Spleen (tissue), 11 donors: ENCODE results near the gene RHCE. TPM values are rescaled to one million over a fixed set of nuclear protein-coding genes. Genes with fewer than 3 reads are reported as not detected.
"Not testable (repeated sequence)": the region's sequence is repeated elsewhere in the genome, so short reads cannot be mapped to it uniquely, and the experiment has no call there.

Experiments
- DNase-seq: peaks from one replicate; pipeline ENCODE4 v3.0.0-alpha.2; 2020
- H3K27ac ChIP-seq, 8 donors: fragments of 200-600 bp; sonication (generic) in 7 of 8; 1 replicate in 4 of 8; 2 replicates in 4 of 8; pipeline versions ENCODE4 v1.5.0 to v1.8.0; 2016 to 2021; ENCODE audit warnings: inconsistent platforms in 4 of 8, mild to moderate bottlenecking in 4 of 8, moderate library complexity in 1 of 8
- H3K27me3 ChIP-seq, 7 donors: fragments of 200-600 bp; sonication (generic) in 6 of 7; replicated peaks in 1 of 7; 1 replicate in 4 of 7; 2 replicates in 3 of 7; pipeline versions ENCODE4 v1.5.0 to v1.8.0; 2016 to 2021; ENCODE audit warnings: inconsistent platforms in 3 of 7, mild to moderate bottlenecking in 1 of 7
- H3K36me3 ChIP-seq, 6 donors: fragments of 200-600 bp; sonication (generic) in 5 of 6; 1 replicate in 4 of 6; 2 replicates in 2 of 6; pipeline versions ENCODE4 v1.5.0 to v1.8.0; 2016 to 2021; ENCODE audit warnings: inconsistent platforms in 2 of 6
- H3K4me1 ChIP-seq, 6 donors: fragments of 200-600 bp; sonication (generic) in 5 of 6; 1 replicate in 3 of 6; 2 replicates in 3 of 6; pipeline versions ENCODE4 v1.5.0 to v1.8.0; 2016 to 2021; ENCODE audit warnings: inconsistent platforms in 3 of 6
- H3K4me3 ChIP-seq, 8 donors: fragments of 200-600 bp; sonication (generic) in 7 of 8; 1 replicate in 4 of 8; 2 replicates in 4 of 8; pipeline versions ENCODE4 v1.5.0 to v1.8.0; 2016 to 2021; ENCODE audit warnings: inconsistent platforms in 4 of 8, mild to moderate bottlenecking in 4 of 8, moderate library complexity in 2 of 8
- H3K9me3 ChIP-seq, 8 donors: fragments of 200-600 bp; sonication (generic) in 7 of 8; 1 replicate in 4 of 8; 2 replicates in 4 of 8; pipeline versions ENCODE4 v1.5.0 to v1.8.0; 2016 to 2021; ENCODE audit warnings: inconsistent platforms in 4 of 8
- CTCF ChIP-seq, 11 experiments: fragments of 200-600 bp in 7 of 11; fragments of 450-650 bp in 4 of 11; sonication (generic) in 4 of 11; IDR thresholded peaks in 8 of 11; conservative IDR thresholded peaks in 3 of 11; 1 replicate in 7 of 11; 2 replicates in 4 of 11; pipeline versions ENCODE4 v1.4.0 to v1.8.0; 2016 to 2021; ENCODE audit warnings: antibody characterized with exemption in 11 of 11, inconsistent platforms in 4 of 11, mild to moderate bottlenecking in 1 of 11
- POLR2A ChIP-seq, 3 donors: fragments of 450-650 bp; IDR thresholded peaks; one replicate each; pipeline ENCODE4 v1.5.1; 2017; ENCODE audit warnings: antibody characterized with exemption in 3 of 3, mild to moderate bottlenecking in 1 of 3
- POLR2AphosphoS5 ChIP-seq, 3 donors: sonication (generic); formaldehyde crosslinking; IDR thresholded peaks; one replicate each; pipeline ENCODE4 v1.5.1; 2017; ENCODE audit warnings: antibody characterized with exemption in 3 of 3
- WGBS, 5 donors: extraction: QIAGEN DNeasy Blood & Tissue Kit in 3 of 5; methylation state at CpG; one replicate each; pipeline versions ENCODE4 v1.1.5 to v1.1.7; 2013 to 2018; 5-methylcytosine and 5-hydroxymethylcytosine counted together
- intact Hi-C: fragments of 100-400 bp; cut with DNase I; formaldehyde crosslinking; loops from one replicate; pipeline ENCODE4 v1.15.0; 2023; ENCODE audit warnings: low total_unique reads
- polyA plus RNA-seq, 3 donors: library from polyadenylated mRNA; stranded (reverse); fragments of 200-250 nt; gene quantifications; one replicate each; pipeline ENCODE4 v1.2.1, GENCODE V29; 2013
- total RNA-seq, 7 donors: library from RNA; depleted of rRNA in 3 of 7; stranded (reverse); fragments of >200 nt in 3 of 7; fragmentation: NEBNext Ultra II Directional in 4 of 7; extraction: Animal tissue kit (Norgen Biotek cat#: 25700) in 4 of 7; gene quantifications; one replicate each; pipeline versions ENCODE4 v1.1.0 to v1.2.1, GENCODE V29; 2016 to 2021
- donor health status: healthy with polysubstance abuse.
- donor health status: DM: no; HTN: no; CAD: no; lungs with moderate emphysema.
- donor health status: DM: no; HTN: no; CAD: no.
- donor health status: Bipolar disorder and iron deficiency.
- donor health status: healthy.
- donor health status: DM: no; HTN: no; CAD: no.
- donor health status: DM: yes; HTN: yes; CAD: no.

The RHCE gene
- total and polyA plus RNA-seq, 10 donors: 0.13 to 7.1 (median 0.44) TPM; not detected in 2

- 74 to 95% (median 84%) methylated on average over 1 of the region's 1 CpG for WGBS, 5 donors
- H3K9me3 ChIP-seq, intact Hi-C loops, H3K27me3 ChIP-seq, H3K4me1 ChIP-seq, H3K27ac ChIP-seq, H3K4me3 ChIP-seq, DNase-seq, H3K36me3 ChIP-seq: not testable (repeated sequence)
Measured at GRCh38 chr1:25382543-25382942, 38.1 kb downstream of the RHCE start.

GRCh38 chr1:25378367-25378766 lies 42.3 kb downstream of the RHCE start:
- H3K27ac ChIP-seq, H3K4me3 ChIP-seq, DNase-seq, H3K4me1 ChIP-seq, H3K9me3 ChIP-seq, intact Hi-C loops, H3K27me3 ChIP-seq: not testable (repeated sequence)
- WGBS, 5 donors: 88 to 95% (median 92%) methylated on average over 3 of the region's 3 CpGs
- H3K36me3 ChIP-seq: peaks cover 0 to 14% (median 0%) of the 10 kb centered on the region in 6 donors

GRCh38 chr1:25371757-25372156 lies 48.9 kb downstream of the RHCE start:
- 73 to 88% (median 78%) methylated on average over 7 of the region's 7 CpGs for WGBS, 5 donors
- H3K36me3 ChIP-seq, H3K27me3 ChIP-seq, H3K4me1 ChIP-seq, H3K9me3 ChIP-seq, DNase-seq, intact Hi-C loops, H3K4me3 ChIP-seq, H3K27ac ChIP-seq: not testable (repeated sequence)

GRCh38 chr1:25369691-25370271 lies 50.8 kb downstream of the RHCE start:
- intact Hi-C loops, H3K27me3 ChIP-seq, DNase-seq, H3K27ac ChIP-seq, H3K4me1 ChIP-seq, H3K36me3 ChIP-seq, H3K9me3 ChIP-seq, H3K4me3 ChIP-seq: not testable (repeated sequence)
- WGBS, 5 donors: 67 to 91% (median 86%) methylated on average over 11 to 12 of the region's 12 CpGs

- peaks cover 0 to 6% (median 0%) of the 10 kb centered on the region in 6 donors for H3K36me3 ChIP-seq
- WGBS, 5 donors: 78 to 99% (median 87%) methylated on average over 4 of the region's 4 CpGs
- intact Hi-C loops: no loop called here
- H3K4me3 ChIP-seq: no peak overlapping the region
- H3K4me1 ChIP-seq: peaks cover 0 to 5% (median 0%) of the 10 kb centered on the region in 6 donors
- TF ChIP-seq CTCF (IDR thresholded peaks at IDR 0.05 in 8 of 11, conservative IDR thresholded peaks at IDR 0.05 in 3 of 11) (no peak), POLR2AphosphoS5 (IDR thresholded peaks at IDR 0.05) (no peak), POLR2A (IDR thresholded peaks at IDR 0.05) (no peak)
- DNase-seq: no peak
- H3K27me3 ChIP-seq: no peaks in the 10 kb centered on the region
- no peaks in the 10 kb centered on the region for H3K9me3 ChIP-seq
- no peak overlapping the region for H3K27ac ChIP-seq
Measured at GRCh38 chr1:25369241-25369640, 51.4 kb downstream of the RHCE start.

- DNase-seq, intact Hi-C loops, H3K27me3 ChIP-seq, H3K9me3 ChIP-seq, H3K27ac ChIP-seq, H3K4me1 ChIP-seq, H3K4me3 ChIP-seq: not testable (repeated sequence)
- H3K36me3 ChIP-seq: peaks cover 0 to 44% (median 38%) of the 10 kb centered on the region in 6 donors
- WGBS, 5 donors: no CpG with 5 or more reads among the region's 17 CpGs
Measured at GRCh38 chr1:25362634-25363559, 57.7 kb downstream of the RHCE start.
